Neural cell (in vitro differentiated cells): Measurements from ENCODE around the gene ZDHHC3. TPM values are rescaled to one million over a fixed set of nuclear protein-coding genes. Genes with fewer than 3 reads are reported as not detected.

Experiments used
- H2AFZ ChIP-seq: fragments of 200-600, 300-800 bp; sonication (generic), shearing (Covaris generic); 2 replicates; pipeline ENCODE4 v1.6.0; 2014; ENCODE audit warnings: low read depth, mild to moderate bottlenecking, antibody characterized with exemption, low read length, moderate library complexity
- H3F3A ChIP-seq: fragments of 200-600 bp; shearing (Covaris generic); 2 replicates; pipeline ENCODE4 v1.6.1; 2016; ENCODE audit warnings: mild to moderate bottlenecking, moderate library complexity, mixed read lengths, antibody characterized with exemption, low read length; ENCODE audit not compliant: insufficient read depth, poor library complexity, severe bottlenecking
- H3K27ac ChIP-seq: fragments of 200-600, 300-800 bp; sonication (generic), shearing (Covaris generic); 2 replicates; pipeline ENCODE4 v1.5.1; 2014; ENCODE audit warnings: mild to moderate bottlenecking, low read length, moderate library complexity
- H3K27me3 ChIP-seq: fragments of 300-800, 200-600 bp; sonication (generic), shearing (Covaris generic); 2 replicates; pipeline ENCODE4 v1.6.0; 2014; ENCODE audit warnings: mild to moderate bottlenecking, low read depth, low read length, moderate library complexity; ENCODE audit not compliant: insufficient read depth
- H3K36me3 ChIP-seq: fragments of 300-800, 200-600 bp; sonication (generic), shearing (Covaris generic); 2 replicates; pipeline ENCODE4 v1.5.1; 2014; ENCODE audit warnings: mild to moderate bottlenecking, antibody characterized with exemption, low read length, moderate library complexity; ENCODE audit not compliant: insufficient read depth
- H3K4me2 ChIP-seq: fragments of 300-800, 200-600 bp; sonication (generic), shearing (Covaris generic); 2 replicates; pipeline ENCODE4 v1.6.0; 2014; ENCODE audit warnings: mild to moderate bottlenecking, low read length
- H3K4me3 ChIP-seq: fragments of 300-800, 200-600 bp; sonication (generic), shearing (Covaris generic); 2 replicates; pipeline ENCODE4 v1.5.1; 2014; ENCODE audit warnings: mild to moderate bottlenecking, low read length, moderate library complexity
- H3K79me2 ChIP-seq: fragments of 200-600 bp; shearing (Covaris generic); replicated peaks from 2 replicates; pipeline ENCODE4 v1.6.0; 2014; ENCODE audit warnings: mild to moderate bottlenecking, low read length, moderate library complexity; ENCODE audit not compliant: insufficient read depth
- H3K9ac ChIP-seq: fragments of 300-800, 200-600 bp; sonication (generic), shearing (Covaris generic); 2 replicates; pipeline ENCODE4 v1.6.1; 2016; ENCODE audit warnings: mild to moderate bottlenecking, low read length, mixed read lengths
- H3K9me2 ChIP-seq: fragments of 200-600 bp; shearing (Covaris generic); 2 replicates; pipeline ENCODE4 v1.6.1; 2016; ENCODE audit warnings: mild to moderate bottlenecking, low read length, mixed read lengths; ENCODE audit not compliant: insufficient read depth
- H3K9me3 ChIP-seq: fragments of 200-600, 300-800 bp; sonication (generic), shearing (Covaris generic); 2 replicates; pipeline ENCODE4 v1.6.1; 2016; ENCODE audit warnings: mild to moderate bottlenecking, mixed run types, low read length, moderate library complexity, mixed read lengths
- H4K20me1 ChIP-seq: fragments of 200-600 bp; shearing (Covaris generic); 2 replicates; pipeline ENCODE4 v1.6.1; 2016; ENCODE audit warnings: mild to moderate bottlenecking, mixed run types; ENCODE audit not compliant: insufficient read depth
- CTCF ChIP-seq: fragments of 450-650 bp; IDR thresholded peaks from 2 replicates; pipeline ENCODE4 v1.5.1; 2014; ENCODE audit warnings: antibody characterized with exemption, mild to moderate bottlenecking, moderate library complexity; ENCODE audit not compliant: poor library complexity, severe bottlenecking
- EP300 ChIP-seq: fragments of 450-650 bp; conservative IDR thresholded peaks from 2 replicates; pipeline ENCODE4 v1.6.1; 2014; ENCODE audit warnings: antibody characterized with exemption, mild to moderate bottlenecking, moderate library complexity; ENCODE audit not compliant: poor library complexity, severe bottlenecking
- EZH2 ChIP-seq: fragments of 200-600, 300-800 bp; shearing (Covaris generic), sonication (generic); IDR thresholded peaks from 2 replicates; pipeline ENCODE4 v1.6.1; 2014; ENCODE audit warnings: antibody characterized with exemption, low read length, borderline replicate concordance, mild to moderate bottlenecking; ENCODE audit not compliant: insufficient read depth, poor library complexity, severe bottlenecking
- MXI1 ChIP-seq: fragments of 450-650 bp; conservative IDR thresholded peaks from 2 replicates; pipeline ENCODE4 v1.6.1; 2014; ENCODE audit warnings: antibody characterized with exemption, mild to moderate bottlenecking; ENCODE audit not compliant: poor library complexity, severe bottlenecking
- POLR2AphosphoS5 ChIP-seq: IDR thresholded peaks from 2 replicates; pipeline ENCODE4 v1.6.1; 2012
- RAD21 ChIP-seq: fragments of 450-650 bp; conservative IDR thresholded peaks from 2 replicates; pipeline ENCODE4 v1.6.1; 2014; ENCODE audit warnings: antibody characterized with exemption, mild to moderate bottlenecking, moderate library complexity
- REST ChIP-seq: IDR thresholded peaks from 2 replicates; pipeline ENCODE4 v1.6.1; 2012; ENCODE audit warnings: borderline replicate concordance
- SMC3 ChIP-seq: fragments of 450-650 bp; conservative IDR thresholded peaks from 2 replicates; pipeline ENCODE4 v1.6.1; 2014; ENCODE audit warnings: antibody characterized with exemption, mild to moderate bottlenecking, moderate library complexity; ENCODE audit not compliant: poor library complexity
- TAF1 ChIP-seq: IDR thresholded peaks from 2 replicates; pipeline ENCODE4 v1.6.1; 2012; ENCODE audit warnings: low read depth
- polyA plus RNA-seq: library from polyadenylated mRNA; depleted of rRNA; stranded (reverse); fragments of >200 nt; gene quantifications from 2 replicates; pipeline ENCODE4 v1.2.3, GENCODE V29; 2014

The ZDHHC3 gene
- polyA plus RNA-seq, 1 donor from 2014 or later, result 35.8 TPM

GRCh38 chr3:44974416-44974815 lies 1.6 kb downstream of the ZDHHC3 start:
- H3K4me3 ChIP-seq, result peak overlapping the region; percentile 95
- H3K36me3 ChIP-seq, result no peaks in the 10 kb centered on the region
- no peak overlapping the region for H3K27ac ChIP-seq
- H3K9ac ChIP-seq, result peak overlapping the region; percentile 92
- H3K9me2 ChIP-seq, result no peaks in the 10 kb centered on the region
- no peaks in the 10 kb centered on the region for H3K9me3 ChIP-seq
- no peak overlapping the region for H2AFZ ChIP-seq
- no peaks in the 10 kb centered on the region for H3K27me3 ChIP-seq
- no peaks in the 10 kb centered on the region for H4K20me1 ChIP-seq
- H3F3A ChIP-seq, result no peaks in the 10 kb centered on the region
- TF ChIP-seq REST, result no peak
- TF ChIP-seq MXI1, result no peak
- TF ChIP-seq EP300, result no peak
- TF ChIP-seq SMC3, result no peak
- no peak for TF ChIP-seq CTCF
- no peak for TF ChIP-seq RAD21
- no peak for TF ChIP-seq POLR2AphosphoS5
- TF ChIP-seq EZH2, result no peak
- TF ChIP-seq TAF1, result no peak
- peaks cover 46% of the 10 kb centered on the region for H3K79me2 ChIP-seq
- peak overlapping the region; percentile 91 for H3K4me2 ChIP-seq

- H4K20me1 ChIP-seq, result no peaks in the 10 kb centered on the region
- TF ChIP-seq RAD21, result no peak
- no peak for TF ChIP-seq SMC3
- TF ChIP-seq REST, result no peak
- H3K9ac ChIP-seq, result no peak overlapping the region
- no peak overlapping the region for H3K4me2 ChIP-seq
- no peaks in the 10 kb centered on the region for H3K27me3 ChIP-seq
- H3F3A ChIP-seq, result no peaks in the 10 kb centered on the region
- H3K36me3 ChIP-seq, result no peaks in the 10 kb centered on the region
- peaks cover 28% of the 10 kb centered on the region for H3K79me2 ChIP-seq
- H3K27ac ChIP-seq, result no peak overlapping the region
- no peaks in the 10 kb centered on the region for H3K9me3 ChIP-seq
- no peak overlapping the region for H3K4me3 ChIP-seq
- no peaks in the 10 kb centered on the region for H3K9me2 ChIP-seq
- no peak overlapping the region for H2AFZ ChIP-seq
Measured at GRCh38 chr3:44970926-44971490, 5.0 kb downstream of the ZDHHC3 start.
